HG02852 (cell line): ENCODE data around the gene B3GNT3.
A peak's percentile ranks its signal among the peaks of the same experiment; 100 is the strongest.
"Not testable (repeated sequence)": the region's sequence is repeated elsewhere in the genome, so short reads cannot be mapped to it uniquely, and the experiment has no call there.

Experiments used
- ATAC-seq: cut with Tn5 transposase; IDR thresholded peaks from one replicate; pipeline ENCODE4 v1.9.1; 2021; ENCODE audit warnings: mild to moderate bottlenecking, moderate library complexity; ENCODE audit not compliant: unreplicated experiment

Gene B3GNT3

GRCh38 chr19:17766543-17767131 is 28.3 kb upstream of the B3GNT3 start:
- ATAC-seq: no peak

GRCh38 chr19:17767559-17767958 is 27.4 kb upstream of the B3GNT3 start:
- no peak for ATAC-seq

- no peak for ATAC-seq
Measured at GRCh38 chr19:17770613-17771012, 24.3 kb upstream of the B3GNT3 start.

- no peak for ATAC-seq
Measured at GRCh38 chr19:17772172-17772571, 22.8 kb upstream of the B3GNT3 start.

- ATAC-seq: no peak
Measured at GRCh38 chr19:17775245-17775927, 19.6 kb upstream of the B3GNT3 start.

GRCh38 chr19:17775991-17776803 is 18.7 kb upstream of the B3GNT3 start:
- peak; percentile 66 for ATAC-seq

GRCh38 chr19:17777840-17778239 is 17.1 kb upstream of the B3GNT3 start:
- not testable (repeated sequence) for ATAC-seq

GRCh38 chr19:17778251-17778967 is 16.5 kb upstream of the B3GNT3 start:
- no peak for ATAC-seq

- ATAC-seq: no peak
Measured at GRCh38 chr19:17778968-17779929, 15.7 kb upstream of the B3GNT3 start.

GRCh38 chr19:17780781-17781180 is 14.2 kb upstream of the B3GNT3 start:
- no peak for ATAC-seq

- ATAC-seq: not testable (repeated sequence)
Measured at GRCh38 chr19:17783721-17784120, 11.2 kb upstream of the B3GNT3 start.

- ATAC-seq: no peak
Measured at GRCh38 chr19:17784201-17785008, 10.5 kb upstream of the B3GNT3 start.

- no peak for ATAC-seq
Measured at GRCh38 chr19:17787274-17787913, 7.5 kb upstream of the B3GNT3 start.

GRCh38 chr19:17788632-17789031 is 6.3 kb upstream of the B3GNT3 start:
- no peak for ATAC-seq

GRCh38 chr19:17790059-17790780 is 4.7 kb upstream of the B3GNT3 start:
- ATAC-seq: no peak

- no peak for ATAC-seq
Measured at GRCh38 chr19:17794412-17794730, 567 bp upstream of the B3GNT3 start.

- no peak for ATAC-seq
Measured at GRCh38 chr19:17795495-17795856, 538 bp downstream of the B3GNT3 start.
